Activated effector memory CD4-positive, alpha-beta T cell treated with anti-CD3 and anti-CD28 coated beads, Interleukin-2, amount 50 U/mL, for 16 hours (primary cell): ENCODE data around the gene TMEM88.
"Not testable (repeated sequence)": the region's sequence is repeated elsewhere in the genome, so short reads cannot be mapped to it uniquely, and the experiment has no call there.

ENCODE experiments used
- DNase-seq: peaks from one replicate; pipeline ENCODE4 v3.0.0-alpha.2; 2020

The TMEM88 gene, protein sequence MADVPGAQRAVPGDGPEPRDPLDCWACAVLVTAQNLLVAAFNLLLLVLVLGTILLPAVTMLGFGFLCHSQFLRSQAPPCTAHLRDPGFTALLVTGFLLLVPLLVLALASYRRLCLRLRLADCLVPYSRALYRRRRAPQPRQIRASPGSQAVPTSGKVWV

DNA sequence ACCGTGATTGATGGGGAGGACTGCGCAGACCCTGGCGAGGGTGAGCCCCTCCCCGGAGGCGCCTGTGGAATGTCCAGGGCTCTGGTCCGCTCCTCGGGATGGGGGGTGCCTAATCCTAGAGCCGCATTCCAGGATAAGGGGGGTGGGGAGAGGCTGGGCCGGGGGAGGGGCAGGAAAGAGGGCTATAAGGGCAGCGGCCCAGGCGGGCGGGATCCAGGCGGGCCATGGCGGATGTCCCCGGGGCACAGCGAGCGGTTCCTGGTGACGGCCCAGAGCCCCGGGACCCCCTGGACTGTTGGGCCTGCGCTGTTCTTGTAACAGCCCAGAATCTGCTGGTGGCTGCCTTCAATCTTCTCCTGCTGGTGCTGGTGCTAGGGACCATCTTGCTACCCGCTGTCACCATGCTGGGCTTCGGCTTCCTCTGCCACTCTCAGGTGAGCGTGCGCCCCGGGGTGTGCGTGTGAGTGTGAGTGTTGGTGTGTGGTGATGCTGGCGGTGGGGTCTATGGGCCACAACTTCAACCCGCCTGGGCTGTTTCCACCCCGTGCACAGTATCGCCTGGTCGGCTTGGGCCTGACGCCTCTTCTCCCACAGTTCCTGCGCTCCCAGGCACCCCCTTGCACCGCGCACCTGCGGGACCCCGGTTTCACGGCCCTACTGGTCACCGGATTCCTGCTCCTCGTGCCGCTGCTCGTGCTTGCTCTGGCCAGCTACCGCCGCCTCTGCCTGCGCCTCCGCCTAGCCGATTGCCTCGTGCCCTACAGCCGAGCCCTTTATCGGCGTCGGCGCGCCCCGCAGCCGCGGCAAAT is at the start of gene TMEM88:
TMEM88 (plus strand) TSS at position 216 of the 809 bp plus-strand sequence; CDS start at position 225, 9 bp downstream.
- DNase-seq = peak; percentile 70

GRCh38 chr17:7806587-7806986 is 48.3 kb upstream of the TMEM88 start:
- no peak for DNase-seq

DNA sequence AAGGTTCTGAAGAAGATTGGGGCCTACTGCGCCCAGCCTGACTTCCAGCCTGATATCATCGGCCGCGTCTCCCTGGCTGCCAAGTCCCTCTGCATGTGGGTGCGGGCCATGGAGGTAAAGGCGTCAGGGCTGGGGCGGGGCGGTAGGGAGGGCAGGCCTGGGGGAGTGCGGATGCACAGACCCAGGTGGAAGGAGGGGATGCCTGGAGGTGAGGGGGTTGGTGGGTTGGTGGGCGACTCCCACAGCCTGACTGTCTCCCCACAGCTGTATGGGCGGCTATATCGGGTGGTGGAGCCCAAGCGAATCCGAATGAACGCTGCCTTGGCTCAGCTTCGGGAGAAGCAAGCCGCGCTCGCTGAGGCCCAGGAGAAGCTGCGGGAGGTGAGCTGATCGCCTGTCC is 47.7 kb upstream of the TMEM88 start:
- DNase-seq = peak; percentile 44

- DNase-seq = no peak
Measured at GRCh38 chr17:7809086-7809790, 45.6 kb upstream of the TMEM88 start.

GRCh38 chr17:7809791-7810343 is 45.0 kb upstream of the TMEM88 start:
- not testable (repeated sequence) for DNase-seq

DNA sequence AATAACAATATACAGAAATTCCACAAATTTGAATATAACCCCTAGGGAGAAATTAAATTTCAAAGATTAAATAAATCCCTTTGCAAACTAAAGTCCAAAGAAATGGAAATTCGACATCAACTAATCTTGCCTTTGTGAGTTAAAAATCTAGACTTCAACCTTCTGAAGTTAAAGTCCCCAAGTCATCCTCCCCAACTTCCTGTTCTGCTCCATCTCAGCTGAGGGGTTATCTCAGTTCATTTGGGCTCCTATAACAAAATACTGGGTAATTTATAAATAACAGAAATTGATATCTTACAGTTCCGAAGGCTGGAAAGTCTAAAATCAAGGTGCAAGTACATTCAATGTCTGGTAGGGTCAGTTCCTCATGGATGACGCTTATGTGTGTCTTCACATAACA is 43.6 kb upstream of the TMEM88 start:
- no peak for DNase-seq

DNA sequence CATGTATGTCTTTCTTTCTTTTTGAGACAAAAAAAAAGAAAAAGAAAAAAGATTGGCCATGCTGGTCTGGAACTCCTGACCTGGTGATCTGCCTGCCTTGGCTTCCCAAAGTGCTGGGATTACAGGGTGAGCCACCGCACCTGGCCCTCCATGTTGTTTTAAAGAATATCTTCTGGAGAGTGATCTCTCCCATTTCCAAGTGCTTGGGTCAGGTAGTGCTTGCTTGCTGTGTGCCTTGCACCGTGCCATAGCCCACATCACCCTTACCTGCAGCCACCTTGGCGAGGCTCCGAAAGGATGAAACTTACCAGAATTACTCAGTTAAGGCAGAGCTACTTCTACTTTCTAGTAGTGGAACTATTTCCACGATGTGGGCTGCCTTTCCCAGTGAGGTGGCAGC is 39.9 kb upstream of the TMEM88 start:
- DNase-seq = no peak

GRCh38 chr17:7816926-7817642 is 37.8 kb upstream of the TMEM88 start:
- no peak for DNase-seq

DNA sequence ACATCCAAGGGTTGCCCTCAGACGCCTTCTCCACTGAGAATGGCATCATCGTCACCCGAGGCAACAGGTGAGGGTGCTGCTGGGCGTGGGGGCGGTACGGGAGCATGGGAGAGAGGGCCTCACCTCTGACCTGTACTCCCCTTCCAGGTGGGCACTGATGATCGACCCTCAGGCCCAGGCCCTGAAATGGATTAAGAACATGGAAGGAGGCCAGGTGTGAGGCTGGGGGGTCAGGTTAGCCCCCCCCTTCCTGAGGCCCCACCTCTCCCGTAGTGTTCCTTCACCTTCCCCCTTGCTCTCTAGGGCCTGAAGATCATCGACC is 37.3 kb upstream of the TMEM88 start:
- DNase-seq = no peak

DNA sequence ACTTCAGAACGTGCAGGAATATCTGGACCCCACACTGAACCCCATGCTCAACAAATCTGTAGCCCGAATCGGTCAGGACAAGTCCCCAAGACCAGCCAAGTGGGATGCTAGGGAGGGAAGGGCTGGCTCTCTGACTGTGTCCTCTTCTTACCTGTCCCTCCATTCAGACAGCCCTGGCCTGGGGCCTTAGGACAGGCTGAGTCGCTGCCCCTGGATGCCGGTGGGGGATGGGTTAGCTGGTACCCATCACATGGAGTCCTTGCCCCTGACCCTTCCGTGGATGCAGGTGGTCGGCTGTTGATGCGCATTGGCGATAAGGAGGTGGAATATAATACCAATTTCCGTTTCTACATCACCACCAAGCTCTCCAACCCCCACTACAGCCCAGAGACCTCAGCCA is 36.8 kb upstream of the TMEM88 start:
- no peak for DNase-seq

DNA sequence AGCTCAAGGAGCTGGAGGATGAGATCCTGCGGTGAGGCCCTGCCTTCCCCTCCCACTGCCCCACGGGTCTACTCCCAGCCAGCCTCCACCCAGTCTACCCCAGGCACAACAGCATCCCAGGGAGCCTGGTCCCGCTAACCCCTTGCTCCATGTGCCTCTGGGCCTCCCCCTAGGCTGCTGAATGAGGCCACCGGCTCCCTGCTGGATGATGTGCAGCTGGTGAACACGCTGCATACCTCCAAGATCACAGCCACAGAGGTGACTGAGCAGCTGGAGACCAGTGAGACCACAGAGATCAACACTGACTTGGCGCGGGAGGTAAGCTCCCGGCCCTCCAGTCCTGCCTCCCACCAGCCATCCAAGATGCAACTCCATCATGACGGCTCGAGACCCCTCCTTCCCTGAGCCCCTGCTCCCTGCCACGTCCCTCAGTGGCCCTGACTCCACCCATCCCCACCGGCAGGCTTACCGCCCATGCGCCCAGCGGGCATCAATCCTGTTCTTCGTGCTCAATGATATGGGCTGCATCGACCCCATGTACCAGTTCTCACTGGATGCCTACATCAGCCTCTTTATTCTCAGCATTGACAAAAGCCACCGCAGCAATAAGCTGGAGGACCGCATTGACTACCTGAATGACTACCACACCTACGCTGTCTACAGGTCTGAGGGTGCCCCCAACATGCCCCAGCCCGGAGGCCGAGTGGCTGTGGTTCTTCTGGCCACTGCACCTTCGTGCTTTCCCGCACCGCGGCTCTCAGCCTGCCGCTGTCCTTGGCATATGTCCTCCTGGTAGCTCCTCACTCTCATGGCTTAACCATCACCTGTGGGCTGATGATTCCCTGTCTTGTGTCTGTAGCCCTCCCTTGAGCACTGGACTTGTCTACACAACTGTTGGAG is 35.9 kb upstream of the TMEM88 start:
- no peak for DNase-seq

DNA sequence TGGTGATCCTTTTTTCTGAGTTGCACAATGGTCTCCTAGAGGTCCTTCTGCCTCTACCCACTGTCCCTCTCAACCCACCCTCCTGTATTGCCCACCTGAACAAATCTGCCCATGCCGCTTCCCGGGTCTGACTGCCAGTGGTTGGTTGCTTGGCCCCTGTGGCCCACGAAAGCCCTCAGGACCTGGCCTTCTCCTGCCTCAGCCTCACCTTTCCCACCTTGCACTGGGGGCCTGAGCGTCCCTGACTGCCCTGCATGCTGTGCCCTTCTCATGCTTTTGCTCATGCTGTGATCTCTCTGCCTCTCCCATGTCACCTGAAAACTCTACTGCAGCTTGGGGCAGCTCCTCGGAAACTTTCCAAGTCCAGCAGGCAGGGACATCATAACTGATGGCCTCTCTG is 34.6 kb upstream of the TMEM88 start:
- no peak for DNase-seq

GRCh38 chr17:7822126-7822525 is 32.7 kb upstream of the TMEM88 start:
- no peak for DNase-seq

GRCh38 chr17:7823581-7824001 is 31.3 kb upstream of the TMEM88 start:
- no peak for DNase-seq

DNA sequence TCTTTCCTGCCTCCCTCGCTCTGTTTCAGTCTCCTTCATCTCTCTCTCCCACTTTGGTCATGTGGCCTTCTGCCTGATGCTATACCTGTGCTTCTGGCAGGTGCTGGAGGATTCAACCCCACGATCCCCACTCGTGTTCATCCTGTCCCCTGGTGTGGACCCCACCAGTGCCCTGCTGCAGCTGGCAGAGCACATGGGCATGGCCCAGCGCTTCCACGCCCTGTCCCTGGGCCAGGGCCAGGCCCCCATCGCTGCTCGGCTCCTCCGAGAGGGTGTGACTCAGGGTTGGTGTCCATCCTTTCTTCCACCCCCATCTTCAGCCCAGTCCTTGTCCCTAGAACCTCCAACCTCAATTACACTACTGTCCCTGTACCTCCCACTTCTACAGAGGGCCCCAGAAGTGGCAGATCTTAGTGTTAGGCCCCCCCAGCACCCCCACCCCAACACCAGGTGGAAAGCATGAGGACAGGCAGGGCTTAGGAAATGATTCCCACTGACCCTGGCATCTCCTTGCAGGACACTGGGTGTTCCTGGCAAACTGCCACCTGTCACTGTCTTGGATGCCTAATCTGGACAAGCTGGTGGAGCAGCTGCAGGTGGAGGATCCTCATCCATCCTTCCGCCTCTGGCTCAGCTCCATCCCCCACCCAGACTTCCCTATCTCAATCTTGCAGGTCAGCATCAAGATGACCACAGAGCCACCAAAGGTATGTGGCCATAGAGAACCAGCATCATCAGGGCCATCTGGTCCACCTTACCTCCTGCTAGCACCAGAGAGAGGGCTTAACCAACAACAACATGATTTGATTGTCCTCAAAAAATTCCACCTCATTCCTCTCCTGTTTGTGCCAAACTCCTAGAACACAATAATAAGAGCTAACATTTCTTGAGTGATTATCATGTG is 30.6 kb upstream of the TMEM88 start:
- DNase-seq = peak; percentile 37

GRCh38 chr17:7825206-7825990 is 29.5 kb upstream of the TMEM88 start:
- peak; percentile 53 for DNase-seq

GRCh38 chr17:7830616-7831015 is 24.2 kb upstream of the TMEM88 start:
- peak; percentile 55 for DNase-seq

DNA sequence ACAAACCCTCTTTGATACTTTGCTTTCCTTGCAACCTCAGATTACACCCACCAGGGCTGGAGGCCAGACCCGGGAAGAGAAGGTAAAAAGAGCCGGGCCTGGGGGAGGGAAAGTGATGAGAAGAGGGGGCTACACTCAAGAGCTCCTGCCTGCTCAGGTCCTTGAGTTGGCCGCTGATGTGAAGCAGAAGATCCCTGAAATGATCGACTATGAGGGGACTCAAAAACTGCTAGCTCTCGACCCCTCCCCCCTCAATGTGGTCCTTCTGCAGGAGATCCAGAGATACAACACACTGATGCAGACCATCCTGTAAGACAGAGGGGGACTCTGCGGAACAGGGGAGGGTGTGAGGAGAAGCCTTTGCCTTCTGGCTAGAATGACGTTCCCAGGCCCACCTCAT is 23.6 kb upstream of the TMEM88 start:
- DNase-seq = peak; percentile 50

- no peak for DNase-seq
Measured at GRCh38 chr17:7832431-7832830, 22.4 kb upstream of the TMEM88 start.
